H1 (cell line): ENCODE measurements around the gene KAT14. TPM values are rescaled to one million over a fixed set of nuclear protein-coding genes. Genes with fewer than 3 reads are reported as not detected.

Source experiments
- HDAC2 ChIP-seq, 2 experiments: fragments of 300-600 bp in 1 of 2; sonication (generic) in 1 of 2; IDR thresholded peaks; 2 replicates each; pipeline ENCODE4 v1.6.1; 2011 to 2012; ENCODE audit warnings: low read depth in 2 of 2, low read length in 2 of 2, mild to moderate bottlenecking in 2 of 2, moderate library complexity in 2 of 2, borderline replicate concordance in 1 of 2, inconsistent platforms in 1 of 2
- SRF ChIP-seq: IDR thresholded peaks from 2 replicates; pipeline ENCODE4 v1.6.1; 2011; ENCODE audit warnings: mild to moderate bottlenecking, low read depth, low read length, moderate library complexity
- polyA plus RNA-seq, 7 experiments: library from polyadenylated mRNA; depleted of rRNA in 3 of 7; stranded (reverse) in 5 of 7; unstranded in 2 of 7; fragments of >200 nt in 5 of 7; fragments of 200-250 nt in 2 of 7; gene quantifications; 1 replicate in 5 of 7; 2 replicates in 1 of 7; 4 replicates in 1 of 7; pipeline versions ENCODE4 v1.2.1 to v1.2.3, GENCODE V29; 2011 to 2013; ENCODE audit warnings: missing spikeins in 2 of 7, mixed read lengths in 2 of 7
- total RNA-seq: library from RNA; stranded (reverse); fragmentation: NEBNext Ultra II Directional; extraction: Animal tissue kit (Norgen Biotek cat#: 25700); gene quantifications from 2 replicates; pipeline ENCODE4 v1.2.1, GENCODE V29; 2021

Gene KAT14
- total and polyA plus RNA-seq, 2 of the 8 experiments (the other 6 are each of a cell fraction or from before 2014, with no cell fraction given) = 17.3 to 29.3 TPM

- TF ChIP-seq HDAC2 (IDR thresholded peaks at IDR 0.05; ENCODE audit: borderline replicate concordance in 1 of 2, low read depth in 2 of 2, low read length in 2 of 2) (no peak), SRF (no peak)
These were observed 43.2 kb downstream of the KAT14 start (continued) for GRCh38 chr20:18180815-18181214.
